HG02759 (cell line): ENCODE results near the gene UBE2E1.
"Not testable (repeated sequence)": the region's sequence is repeated elsewhere in the genome, so short reads cannot be mapped to it uniquely, and the experiment has no call there.

Experiments used
- ATAC-seq: cut with Tn5 transposase; IDR thresholded peaks from one replicate; pipeline ENCODE4 v1.9.1; 2021; ENCODE audit warnings: mild to moderate bottlenecking, moderate library complexity; ENCODE audit not compliant: unreplicated experiment

Gene UBE2E1

DNA sequence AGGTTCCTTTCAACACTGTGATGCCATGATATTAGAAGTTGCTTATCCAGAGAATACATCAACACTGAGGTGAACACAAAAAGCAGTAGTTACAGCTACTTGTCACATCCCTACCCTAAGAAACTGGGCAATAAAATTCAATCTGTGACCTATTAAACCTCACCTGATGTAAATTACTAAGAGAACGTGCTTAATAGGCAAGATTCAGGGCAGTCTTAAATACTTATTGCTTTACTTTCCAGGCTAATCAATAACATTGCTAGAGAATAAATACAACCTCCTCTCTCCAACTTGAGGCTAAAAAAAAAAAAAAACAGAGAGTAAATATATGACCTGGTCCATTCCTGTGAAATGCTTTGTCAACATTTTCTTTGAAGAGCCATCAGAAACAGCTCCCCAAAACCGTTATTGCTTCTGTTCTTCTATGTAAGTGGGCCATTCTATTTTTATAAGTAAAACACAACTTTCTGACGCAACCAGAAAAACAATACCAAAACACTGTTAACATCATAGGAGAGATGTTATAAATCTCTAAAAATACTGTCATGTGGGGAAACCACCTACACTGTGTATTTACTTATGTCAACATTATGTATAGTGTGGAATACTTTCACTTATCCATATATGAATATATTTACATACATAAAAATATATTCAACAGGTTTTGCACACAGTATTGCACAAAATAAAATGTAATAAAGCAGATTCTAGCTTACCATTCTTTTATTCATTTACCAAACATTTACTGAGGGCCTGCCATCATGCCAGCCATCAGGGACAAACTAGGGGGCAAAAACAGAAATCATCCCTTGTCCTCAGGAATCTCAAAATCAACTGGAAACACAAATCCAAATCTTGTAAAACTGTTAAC lies 108.4 kb downstream of the UBE2E1 start:
- ATAC-seq: no peak

DNA sequence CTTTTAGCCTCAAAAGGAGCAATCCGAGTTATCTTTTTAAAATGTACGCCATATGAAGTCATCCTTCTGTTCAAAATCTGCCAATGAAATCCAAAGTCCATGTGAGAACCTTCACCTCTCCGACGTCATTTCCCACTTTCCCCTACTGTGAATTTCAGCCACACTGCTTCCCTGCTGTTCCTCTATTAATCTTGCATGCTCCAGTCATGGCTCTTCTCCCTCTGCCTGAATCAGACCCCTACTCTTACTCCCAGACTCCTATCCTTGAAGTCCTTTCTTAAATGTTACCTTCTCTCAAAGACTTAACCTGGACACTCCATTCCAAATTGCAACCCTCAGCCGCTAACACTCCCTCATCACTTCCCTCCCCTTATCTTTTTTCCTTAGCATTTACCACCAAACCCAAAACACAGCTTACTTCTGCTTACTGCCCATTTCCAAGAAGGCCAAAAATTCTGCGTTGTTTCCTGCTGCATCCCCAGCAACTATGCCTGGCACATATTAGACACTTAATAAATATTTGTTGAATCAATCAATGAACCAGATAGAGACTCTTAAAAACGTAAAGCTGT lies 109.9 kb downstream of the UBE2E1 start:
- ATAC-seq: no peak

DNA sequence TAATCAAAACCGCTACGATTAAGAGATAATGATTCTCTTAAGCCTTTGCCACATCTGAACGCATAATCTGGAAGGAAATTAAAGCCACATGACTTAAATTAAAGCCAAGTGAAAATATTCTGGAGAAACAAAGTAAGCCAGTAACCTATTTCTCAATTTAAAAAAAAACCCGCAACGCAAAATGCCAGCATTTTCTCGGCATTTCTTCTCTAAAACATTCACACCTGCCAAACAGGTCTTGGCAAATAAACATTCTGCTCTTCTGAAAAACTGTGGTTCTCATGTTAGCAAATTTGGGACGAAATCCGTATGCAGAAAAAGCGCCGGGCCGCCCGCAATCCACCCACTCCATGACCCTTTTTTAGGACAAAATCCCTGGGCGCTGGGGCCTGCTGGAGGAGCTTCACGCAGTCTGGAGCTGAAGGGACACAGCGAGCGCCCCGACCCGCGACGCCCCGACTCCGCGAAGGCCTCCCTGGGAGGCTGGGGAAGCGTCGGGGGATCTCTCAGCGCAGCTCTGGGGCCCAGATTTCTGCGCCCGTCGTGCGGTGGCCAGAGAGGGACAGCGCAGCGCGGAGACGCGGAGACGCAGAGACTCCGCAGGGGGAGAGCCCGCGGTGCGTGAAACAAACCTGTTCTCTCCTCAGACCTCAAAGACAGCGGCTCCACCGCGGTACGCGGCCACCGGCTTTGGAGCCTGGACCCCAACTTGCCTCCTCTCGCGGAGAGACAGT lies 110.6 kb downstream of the UBE2E1 start:
- peak; percentile 45 for ATAC-seq

GRCh38 chr3:23916886-23917678 lies 111.3 kb downstream of the UBE2E1 start, which contains the start of the genes NKIRAS1 and RPL15:
TSS of gene NKIRAS1 (minus strand) at chr3:23916990. CDS start at chr3:23910904, 6,086 bp downstream.
TSS of gene RPL15 (plus strand) at chr3:23917132. CDS start at chr3:23917860, 728 bp downstream.
- ATAC-seq: peak; percentile 92

DNA sequence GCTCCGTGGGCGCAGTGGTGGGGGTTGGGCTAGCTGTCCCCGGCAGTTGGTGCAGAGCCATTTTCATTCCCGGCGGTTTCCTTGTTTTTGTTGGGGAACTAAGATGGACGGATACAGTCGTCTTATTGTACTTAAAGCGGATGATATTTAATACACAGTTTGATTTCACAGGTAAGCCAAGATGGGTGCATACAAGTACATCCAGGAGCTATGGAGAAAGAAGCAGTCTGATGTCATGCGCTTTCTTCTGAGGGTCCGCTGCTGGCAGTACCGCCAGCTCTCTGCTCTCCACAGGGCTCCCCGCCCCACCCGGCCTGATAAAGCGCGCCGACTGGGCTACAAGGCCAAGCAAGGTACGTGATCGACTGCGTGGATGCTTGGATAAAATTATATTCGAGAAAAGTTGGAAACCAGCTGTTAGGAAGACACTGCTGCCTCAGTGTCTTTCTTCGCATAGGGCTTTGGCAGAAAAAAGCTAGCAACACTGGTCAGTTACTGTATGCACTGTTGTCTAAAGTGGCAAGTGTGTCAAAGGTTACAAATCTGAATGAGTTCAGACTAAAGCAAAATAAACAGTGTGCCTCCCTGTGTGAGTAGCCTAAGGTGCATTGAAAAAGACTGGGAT lies 112.0 kb downstream of the UBE2E1 start:
- not testable (repeated sequence) for ATAC-seq

DNA sequence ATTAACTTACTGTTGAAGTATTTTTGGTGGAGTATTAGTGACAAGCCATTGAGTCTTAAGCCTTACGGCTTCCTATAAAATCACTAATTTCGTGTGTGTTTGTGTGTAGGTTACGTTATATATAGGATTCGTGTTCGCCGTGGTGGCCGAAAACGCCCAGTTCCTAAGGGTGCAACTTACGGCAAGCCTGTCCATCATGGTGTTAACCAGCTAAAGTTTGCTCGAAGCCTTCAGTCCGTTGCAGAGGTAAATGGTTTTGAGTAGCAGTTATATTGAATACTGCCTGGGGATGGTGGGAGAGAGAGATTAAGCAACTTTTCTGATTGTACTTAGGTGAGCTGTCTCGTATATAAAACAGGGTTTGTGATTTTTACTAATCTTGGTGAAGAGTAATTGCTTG lies 112.6 kb downstream of the UBE2E1 start:
- not testable (repeated sequence) for ATAC-seq

- no peak for ATAC-seq
These were observed 113.9 kb downstream of the UBE2E1 start for GRCh38 chr3:23919628-23920027.

DNA sequence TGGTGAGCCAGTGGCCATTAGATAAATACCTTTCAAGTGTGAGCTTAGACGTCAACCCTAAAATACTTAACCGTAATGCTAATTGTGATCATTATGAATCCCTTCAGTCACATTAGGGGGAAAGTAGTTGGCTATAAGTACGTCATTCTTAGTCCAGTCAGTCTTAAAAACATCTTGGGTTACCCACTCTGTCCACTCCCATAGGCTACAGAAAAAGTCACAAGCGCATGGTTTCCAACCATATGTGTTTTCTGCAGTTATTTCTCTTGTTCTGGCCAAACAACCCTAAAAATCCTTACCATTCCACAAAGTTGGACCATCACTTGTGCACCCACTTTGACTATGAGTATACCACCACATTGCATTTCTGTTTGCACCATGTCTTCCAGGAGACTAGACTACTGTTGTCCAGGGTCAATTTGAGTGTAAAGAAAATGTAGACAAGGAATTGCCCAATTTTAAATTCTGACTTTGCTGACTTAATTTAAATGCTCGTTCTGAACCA lies 114.4 kb downstream of the UBE2E1 start:
- ATAC-seq: no peak

- no peak for ATAC-seq
These were observed 115.3 kb downstream of the UBE2E1 start for GRCh38 chr3:23921052-23921511.

DNA sequence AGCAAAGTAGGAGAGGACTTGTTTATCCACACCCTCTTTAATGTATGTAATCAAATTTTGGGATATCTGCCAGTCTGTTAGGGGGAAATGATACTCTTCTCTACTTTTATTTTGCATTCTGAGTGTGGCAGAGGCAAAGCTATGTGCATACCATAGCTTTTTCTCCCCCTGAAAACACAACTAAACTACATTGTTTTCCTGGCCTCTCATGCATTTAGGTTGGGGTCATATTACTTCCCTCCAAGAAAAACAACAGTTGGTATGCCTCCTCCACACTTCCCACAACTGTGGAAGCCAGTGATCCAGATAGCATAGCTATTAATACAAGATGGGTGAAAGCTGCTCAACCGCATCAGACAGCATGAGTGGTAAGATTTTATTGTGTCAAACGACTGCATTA lies 118.0 kb downstream of the UBE2E1 start:
- ATAC-seq: no peak

- ATAC-seq: no peak
These were observed 120.5 kb downstream of the UBE2E1 start for GRCh38 chr3:23926246-23926645.

GRCh38 chr3:23926736-23927135 lies 121.0 kb downstream of the UBE2E1 start:
- no peak for ATAC-seq

DNA sequence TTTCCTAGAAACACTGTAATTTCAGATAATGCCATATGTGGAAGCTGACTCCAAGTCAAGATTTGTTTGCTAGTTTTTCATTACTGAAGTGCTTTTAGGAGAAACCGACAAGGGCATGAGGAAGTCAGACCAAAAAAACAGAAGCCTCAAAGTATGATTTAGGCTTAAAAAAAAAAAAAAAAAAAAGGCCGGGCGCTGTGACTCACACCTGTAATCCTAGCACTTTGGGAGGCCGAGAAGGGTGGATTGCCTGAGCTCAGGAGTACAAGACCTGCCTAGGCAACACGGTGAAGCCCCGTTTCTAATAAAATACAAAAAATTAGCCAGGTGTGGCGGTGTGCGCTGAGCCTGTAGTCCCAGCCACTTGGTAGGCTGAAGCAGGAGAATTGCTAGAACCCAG lies 122.8 kb downstream of the UBE2E1 start:
- ATAC-seq: no peak

DNA sequence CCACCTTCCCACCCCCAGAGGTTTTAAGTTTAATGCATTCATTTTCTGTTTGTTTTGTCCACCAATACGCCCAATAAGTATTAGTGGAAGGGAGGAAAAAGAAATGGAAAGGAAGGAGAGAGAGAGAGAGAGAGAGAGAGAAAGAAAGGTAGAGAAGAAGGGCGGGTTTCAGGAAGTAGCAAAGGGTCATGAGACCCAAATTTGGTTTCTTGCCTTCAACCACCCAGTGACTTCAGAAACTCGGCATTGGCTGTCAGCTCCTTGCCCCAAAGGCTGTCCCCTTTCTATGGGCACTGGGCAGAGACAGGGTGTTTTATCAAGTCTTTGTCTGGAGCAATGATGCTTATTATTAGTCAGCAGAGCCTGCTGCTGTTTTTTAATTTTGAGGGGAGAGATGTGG lies 125.8 kb downstream of the UBE2E1 start:
- ATAC-seq: no peak

- no peak for ATAC-seq
These were observed 126.8 kb downstream of the UBE2E1 start for GRCh38 chr3:23932571-23932970.

GRCh38 chr3:23934253-23934652 lies 128.5 kb downstream of the UBE2E1 start:
- ATAC-seq: no peak

DNA sequence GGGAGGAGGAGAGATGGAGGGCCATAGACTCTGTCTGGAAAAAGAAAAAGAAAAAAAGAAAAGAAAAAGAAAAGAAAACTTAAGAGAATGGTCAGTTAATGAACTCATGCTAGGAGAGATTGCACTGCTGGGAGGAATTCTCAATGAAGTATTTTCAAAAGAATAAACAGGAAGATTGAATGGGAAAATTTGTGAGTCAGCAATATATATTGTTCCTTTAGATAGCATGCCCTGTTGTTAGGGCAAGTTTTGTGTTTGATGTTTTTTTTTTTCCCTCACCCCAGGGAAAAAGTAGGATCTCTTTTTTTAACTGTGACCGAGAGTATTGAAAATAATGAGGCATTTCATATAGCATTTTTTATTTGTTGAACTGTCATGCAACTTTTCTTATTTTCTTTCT lies 131.5 kb downstream of the UBE2E1 start:
- no peak for ATAC-seq

GRCh38 chr3:23938688-23939087 lies 132.9 kb downstream of the UBE2E1 start:
- no peak for ATAC-seq

- no peak for ATAC-seq
These were observed 135.0 kb downstream of the UBE2E1 start for GRCh38 chr3:23940775-23941174.
